Upper lobe of left lung (tissue), 4 donors: ENCODE results near the gene TNFAIP8L3.

Source experiments
- CTCF ChIP-seq, 6 experiments: fragments of 450-650 bp in 4 of 6; fragments of 200-600 bp in 2 of 6; sonication (generic) in 2 of 6; IDR thresholded peaks; one replicate each; pipeline ENCODE4 v1.5.1; 2016 to 2019; ENCODE audit warnings: antibody characterized with exemption in 6 of 6
- EP300 ChIP-seq, 4 donors: sonication (generic); formaldehyde crosslinking; IDR thresholded peaks; one replicate each; pipeline ENCODE4 v1.5.1; 2017; ENCODE audit warnings: antibody characterized with exemption in 4 of 4, control low read depth in 2 of 4
- POLR2A ChIP-seq, 4 donors: fragments of 450-650 bp; IDR thresholded peaks; one replicate each; pipeline ENCODE4 v1.5.1; 2016 to 2017; ENCODE audit warnings: antibody characterized with exemption in 4 of 4, mild to moderate bottlenecking in 2 of 4
- POLR2AphosphoS5 ChIP-seq, 2 donors: sonication (generic); formaldehyde crosslinking; IDR thresholded peaks; one replicate each; pipeline ENCODE4 v1.5.1; 2017; ENCODE audit warnings: antibody characterized with exemption in 2 of 2

GRCh38 chr15:51088585-51088984 lies 6.1 kb downstream of the TNFAIP8L3 start:
- TF ChIP-seq POLR2AphosphoS5 (IDR thresholded peaks at IDR 0.05) (no peak), CTCF (IDR thresholded peaks at IDR 0.05) (no peak), EP300 (IDR thresholded peaks at IDR 0.05) (no peak), POLR2A (IDR thresholded peaks at IDR 0.05) (no peak)
